Esophagus squamous epithelium (tissue), 4 donors: ENCODE data around the gene TIFAB.

Source experiments
- CTCF ChIP-seq, 6 experiments: fragments of 450-650 bp in 4 of 6; fragments of 200-600 bp in 2 of 6; sonication (generic) in 2 of 6; IDR thresholded peaks; one replicate each; pipeline ENCODE4 v1.5.1; 2016 to 2019; ENCODE audit warnings: antibody characterized with exemption in 6 of 6, mild to moderate bottlenecking in 4 of 6, moderate library complexity in 4 of 6
- POLR2A ChIP-seq, 4 donors: fragments of 450-650 bp; IDR thresholded peaks; one replicate each; pipeline ENCODE4 v1.6.1; 2017; ENCODE audit warnings: antibody characterized with exemption in 4 of 4, mild to moderate bottlenecking in 4 of 4, moderate library complexity in 3 of 4

DNA sequence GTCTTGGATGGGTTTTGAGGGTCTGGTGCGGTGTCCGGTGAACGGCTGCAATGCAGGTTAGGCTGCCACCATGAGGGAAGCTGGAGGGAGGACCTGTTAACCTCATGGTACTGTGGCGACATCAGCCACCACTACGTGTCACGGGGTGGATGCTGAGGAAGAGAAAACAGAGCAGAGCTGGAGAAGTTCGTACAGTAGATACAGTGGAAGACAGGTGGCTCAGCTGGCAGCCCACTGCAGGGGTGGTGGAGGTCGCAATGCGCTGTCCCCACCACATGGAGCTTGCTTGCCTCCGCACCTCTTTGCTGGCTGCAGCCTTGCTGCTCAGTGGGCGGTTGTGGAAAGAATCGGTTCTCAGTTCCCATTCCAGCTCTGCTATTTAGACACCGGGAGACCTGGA is 7.8 kb downstream of the TIFAB start:
- TF ChIP-seq CTCF (IDR thresholded peaks at IDR 0.05) (no peak), POLR2A (IDR thresholded peaks at IDR 0.05) (no peak)
